Spleen (tissue), 7 donors: ENCODE data around the gene SLC9C1.

Experiments
- POLR2A ChIP-seq, 3 donors: fragments of 450-650 bp; IDR thresholded peaks; one replicate each; pipeline ENCODE4 v1.5.1; 2017; ENCODE audit warnings: antibody characterized with exemption in 3 of 3, mild to moderate bottlenecking in 1 of 3
- TF ChIP-seq, protein P1 (sequence below), 11 experiments: fragments of 200-600 bp in 7 of 11; fragments of 450-650 bp in 4 of 11; sonication (generic) in 4 of 11; IDR thresholded peaks in 8 of 11; conservative IDR thresholded peaks in 3 of 11; 1 replicate in 7 of 11; 2 replicates in 4 of 11; pipeline versions ENCODE4 v1.4.0 to v1.8.0; 2016 to 2021; ENCODE audit warnings: antibody characterized with exemption in 11 of 11, inconsistent platforms in 4 of 11, mild to moderate bottlenecking in 1 of 11
- donor health status: DM: no; HTN: no; CAD: no; lungs with moderate emphysema.
- donor health status: DM: no; HTN: no; CAD: no.
- donor health status: DM: no; HTN: no; CAD: no.

DNA sequence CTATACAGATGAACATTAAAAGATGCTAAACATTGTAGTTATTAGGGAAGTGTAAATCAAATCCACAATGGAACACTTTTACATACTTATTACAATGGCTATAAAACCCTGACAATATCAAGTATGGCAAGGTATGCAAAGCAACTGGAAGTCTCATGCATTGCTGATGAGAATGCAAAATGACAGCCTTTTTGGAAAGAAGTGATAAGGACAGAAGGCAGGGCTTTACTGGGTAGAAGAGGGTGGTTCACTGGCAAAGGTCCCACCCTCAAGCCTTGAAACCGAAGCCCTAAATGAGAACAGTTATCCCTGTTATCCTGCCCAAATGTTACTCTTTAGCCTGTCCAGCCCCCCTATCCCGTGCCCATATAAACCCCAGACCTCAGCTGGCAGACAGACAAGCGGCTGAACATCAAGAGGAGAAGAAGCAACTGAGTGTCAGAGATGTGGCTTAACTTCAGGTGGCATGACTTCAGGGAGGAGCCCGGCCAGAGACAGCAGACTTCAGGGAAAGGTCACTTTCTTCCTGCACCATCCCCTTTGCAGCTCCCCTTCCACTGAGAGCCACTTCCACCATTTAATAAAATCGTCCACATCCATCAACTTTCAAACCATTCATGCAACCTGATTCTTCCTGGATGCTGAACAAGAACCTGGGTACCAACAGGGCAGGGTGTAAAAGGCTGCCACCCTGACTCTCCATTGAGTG, 160.2 kb downstream of the SLC9C1 start:
- TF ChIP-seq POLR2A (IDR thresholded peaks at IDR 0.05): no peak
- TF ChIP-seq, protein P1, sequence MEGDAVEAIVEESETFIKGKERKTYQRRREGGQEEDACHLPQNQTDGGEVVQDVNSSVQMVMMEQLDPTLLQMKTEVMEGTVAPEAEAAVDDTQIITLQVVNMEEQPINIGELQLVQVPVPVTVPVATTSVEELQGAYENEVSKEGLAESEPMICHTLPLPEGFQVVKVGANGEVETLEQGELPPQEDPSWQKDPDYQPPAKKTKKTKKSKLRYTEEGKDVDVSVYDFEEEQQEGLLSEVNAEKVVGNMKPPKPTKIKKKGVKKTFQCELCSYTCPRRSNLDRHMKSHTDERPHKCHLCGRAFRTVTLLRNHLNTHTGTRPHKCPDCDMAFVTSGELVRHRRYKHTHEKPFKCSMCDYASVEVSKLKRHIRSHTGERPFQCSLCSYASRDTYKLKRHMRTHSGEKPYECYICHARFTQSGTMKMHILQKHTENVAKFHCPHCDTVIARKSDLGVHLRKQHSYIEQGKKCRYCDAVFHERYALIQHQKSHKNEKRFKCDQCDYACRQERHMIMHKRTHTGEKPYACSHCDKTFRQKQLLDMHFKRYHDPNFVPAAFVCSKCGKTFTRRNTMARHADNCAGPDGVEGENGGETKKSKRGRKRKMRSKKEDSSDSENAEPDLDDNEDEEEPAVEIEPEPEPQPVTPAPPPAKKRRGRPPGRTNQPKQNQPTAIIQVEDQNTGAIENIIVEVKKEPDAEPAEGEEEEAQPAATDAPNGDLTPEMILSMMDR (IDR thresholded peaks at IDR 0.05 in 8 of 11, conservative IDR thresholded peaks at IDR 0.05 in 3 of 11): no peak
